Measurements from ENCODE around the gene LRRC47.
A peak's percentile ranks its signal among the peaks of the same experiment; 100 is the strongest.
"Not testable (repeated sequence)": the region's sequence is repeated elsewhere in the genome, so short reads cannot be mapped to it uniquely, and the experiment has no call there.

Gene LRRC47

GRCh38 chr1:3816331-3817137 lies 20.2 kb upstream of the LRRC47 start:
- no peak for DNase-seq (ENCODE audit: low spot score)

GRCh38 chr1:3814771-3815561 lies 18.7 kb upstream of the LRRC47 start:
- DNase-seq (ENCODE audit: low spot score), result no peak

- DNase-seq (ENCODE audit: low spot score), result no peak
Measured at GRCh38 chr1:3814065-3814464, 17.8 kb upstream of the LRRC47 start.

GRCh38 chr1:3811595-3811911 lies 15.3 kb upstream of the LRRC47 start:
- no peak for DNase-seq (ENCODE audit: low spot score)

DNA sequence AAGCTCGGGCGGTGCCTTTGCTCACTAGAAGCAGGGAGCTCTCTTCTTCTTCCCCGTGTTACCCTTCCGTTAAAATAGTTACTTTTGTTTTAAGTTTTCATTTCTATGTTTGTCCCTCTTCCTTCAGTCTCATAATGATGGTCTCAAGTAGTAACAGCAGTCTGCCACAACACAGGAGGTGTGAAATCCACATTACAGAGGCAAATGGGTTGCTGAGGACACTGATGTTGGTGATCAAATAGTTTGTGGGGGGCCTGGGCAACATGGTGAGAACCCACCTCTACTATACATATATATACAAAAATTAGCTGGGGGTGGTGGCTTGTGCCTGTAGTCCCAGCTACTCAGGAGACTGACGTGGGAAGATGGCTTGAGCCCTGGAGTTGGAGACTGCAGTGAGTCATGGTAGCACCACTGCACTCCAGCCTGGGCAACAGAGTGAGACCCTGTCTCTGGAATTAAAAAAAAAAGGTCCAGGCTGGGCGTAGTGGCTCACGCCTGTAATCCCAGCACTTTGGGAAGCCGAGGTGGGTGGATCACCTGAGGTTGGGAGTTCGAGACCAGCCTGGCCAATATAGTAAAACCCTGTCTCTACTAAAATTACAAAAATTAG lies 14.0 kb upstream of the LRRC47 start:
- not testable (repeated sequence) for DNase-seq (ENCODE audit: low spot score)

DNA sequence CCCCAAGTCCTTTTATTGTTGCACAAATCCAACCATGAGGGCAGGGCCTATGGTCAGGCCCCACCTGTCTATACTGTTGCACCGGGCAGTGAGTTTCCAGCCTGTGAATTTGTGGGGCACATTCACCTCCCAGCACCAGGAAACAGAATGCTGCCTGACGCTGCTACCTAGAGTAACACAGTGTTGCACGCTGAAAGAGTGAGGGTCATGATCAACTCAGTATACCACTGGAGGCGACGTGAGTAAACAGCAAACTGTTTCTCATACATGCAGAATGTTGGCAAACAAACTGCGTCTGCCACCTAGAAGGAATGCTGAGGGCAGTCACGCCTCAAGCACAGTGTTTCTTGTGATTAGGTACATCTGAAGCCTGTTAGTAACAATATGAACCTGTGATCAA lies 13.4 kb upstream of the LRRC47 start:
- no peak for DNase-seq (ENCODE audit: low spot score)

GRCh38 chr1:3807769-3808168 lies 11.5 kb upstream of the LRRC47 start:
- no peak for DNase-seq (ENCODE audit: low spot score)

DNA sequence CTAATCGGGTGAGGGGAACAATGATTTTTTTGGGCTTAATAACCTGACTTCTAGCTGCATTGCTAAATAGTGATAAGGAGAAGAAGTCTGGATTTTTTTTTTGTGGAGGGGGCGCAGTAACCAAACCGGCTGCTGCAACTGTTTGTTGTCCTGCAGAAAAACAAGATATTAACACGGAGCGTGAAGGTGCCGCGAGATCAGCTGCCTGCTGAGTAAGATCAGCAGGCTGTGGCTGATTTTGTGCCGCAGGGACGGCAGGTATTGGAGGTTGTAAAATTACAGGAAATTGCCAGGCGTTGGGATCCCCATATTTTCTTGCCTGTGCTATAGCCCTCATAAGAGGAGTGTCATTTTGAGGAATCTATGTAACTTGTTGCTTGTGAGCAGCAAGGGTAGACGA lies 8.7 kb upstream of the LRRC47 start:
- DNase-seq (ENCODE audit: low spot score), result no peak

GRCh38 chr1:3804627-3804944 lies 8.3 kb upstream of the LRRC47 start:
- not testable (repeated sequence) for DNase-seq (ENCODE audit: low spot score)

- DNase-seq (ENCODE audit: low spot score), result no peak
Measured at GRCh38 chr1:3803905-3804626, 7.8 kb upstream of the LRRC47 start.

DNA sequence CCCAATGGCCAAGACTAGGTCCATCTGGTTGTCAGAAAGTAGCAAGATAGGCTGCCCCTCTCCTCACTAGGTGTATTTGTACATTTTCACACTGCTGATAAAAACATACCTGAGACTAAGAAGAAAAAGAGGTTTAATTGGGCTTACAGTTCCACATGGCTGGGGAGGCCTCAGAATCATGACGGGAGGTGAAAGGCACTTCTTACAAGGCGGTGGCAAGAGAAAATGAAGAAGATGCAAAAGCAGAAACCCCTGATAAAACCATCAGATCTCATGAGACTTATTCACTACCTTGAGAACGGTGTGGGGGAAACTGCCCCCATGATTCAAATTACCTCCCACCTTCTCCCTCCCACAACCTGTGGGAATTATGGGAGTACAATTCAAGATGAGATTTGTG lies 4.5 kb upstream of the LRRC47 start:
- DNase-seq (ENCODE audit: low spot score), result not testable (repeated sequence)

GRCh38 chr1:3799976-3800685 lies 3.8 kb upstream of the LRRC47 start:
- DNase-seq (ENCODE audit: low spot score), result peak; percentile 31

- DNase-seq (ENCODE audit: low spot score), result no peak
Measured at GRCh38 chr1:3795453-3796214, 664 bp downstream of the LRRC47 start.

DNA sequence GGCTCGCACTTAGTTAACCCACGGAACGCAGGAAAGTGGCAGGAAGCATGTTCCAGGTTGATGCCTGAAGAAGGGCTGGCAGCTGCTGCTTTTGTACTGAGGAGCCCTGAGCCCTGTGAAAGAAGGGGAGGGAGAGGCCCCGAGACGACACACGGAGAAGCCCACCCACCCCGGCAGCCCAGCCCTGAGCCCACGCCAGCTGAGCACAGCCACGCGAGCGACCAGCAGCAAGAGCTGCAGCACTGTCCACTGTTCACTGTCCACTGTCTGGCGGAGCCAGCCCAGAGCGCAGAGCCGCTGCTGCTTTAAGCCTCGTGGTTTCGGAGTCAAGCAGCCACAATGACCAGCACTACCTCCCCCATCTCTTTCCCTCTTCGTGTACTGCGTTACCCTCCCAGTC lies 5.3 kb downstream of the LRRC47 start:
- DNase-seq (ENCODE audit: low spot score), result no peak

DNA sequence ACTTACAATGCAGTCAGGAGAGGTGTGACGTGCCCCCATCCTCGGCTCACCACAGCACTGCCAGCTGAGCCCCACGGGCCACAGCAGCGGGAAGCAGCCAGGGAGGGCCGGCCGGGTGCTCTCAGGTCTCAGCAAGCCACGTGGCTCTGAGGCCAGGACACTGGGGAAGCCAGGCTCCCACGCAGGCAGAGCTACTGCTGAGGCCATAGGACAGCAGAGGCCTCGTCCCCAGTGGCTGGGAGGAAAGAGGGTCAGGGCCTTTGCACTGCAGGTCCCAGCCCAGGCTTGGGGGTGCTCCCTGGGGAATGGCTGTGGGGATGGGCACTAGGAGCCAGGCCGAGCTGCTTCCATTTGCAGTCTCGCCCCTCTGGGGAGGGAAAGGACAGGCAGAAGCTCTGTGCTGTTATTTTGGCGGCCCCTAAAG lies 5.8 kb downstream of the LRRC47 start:
- DNase-seq (ENCODE audit: low spot score), result no peak

DNA sequence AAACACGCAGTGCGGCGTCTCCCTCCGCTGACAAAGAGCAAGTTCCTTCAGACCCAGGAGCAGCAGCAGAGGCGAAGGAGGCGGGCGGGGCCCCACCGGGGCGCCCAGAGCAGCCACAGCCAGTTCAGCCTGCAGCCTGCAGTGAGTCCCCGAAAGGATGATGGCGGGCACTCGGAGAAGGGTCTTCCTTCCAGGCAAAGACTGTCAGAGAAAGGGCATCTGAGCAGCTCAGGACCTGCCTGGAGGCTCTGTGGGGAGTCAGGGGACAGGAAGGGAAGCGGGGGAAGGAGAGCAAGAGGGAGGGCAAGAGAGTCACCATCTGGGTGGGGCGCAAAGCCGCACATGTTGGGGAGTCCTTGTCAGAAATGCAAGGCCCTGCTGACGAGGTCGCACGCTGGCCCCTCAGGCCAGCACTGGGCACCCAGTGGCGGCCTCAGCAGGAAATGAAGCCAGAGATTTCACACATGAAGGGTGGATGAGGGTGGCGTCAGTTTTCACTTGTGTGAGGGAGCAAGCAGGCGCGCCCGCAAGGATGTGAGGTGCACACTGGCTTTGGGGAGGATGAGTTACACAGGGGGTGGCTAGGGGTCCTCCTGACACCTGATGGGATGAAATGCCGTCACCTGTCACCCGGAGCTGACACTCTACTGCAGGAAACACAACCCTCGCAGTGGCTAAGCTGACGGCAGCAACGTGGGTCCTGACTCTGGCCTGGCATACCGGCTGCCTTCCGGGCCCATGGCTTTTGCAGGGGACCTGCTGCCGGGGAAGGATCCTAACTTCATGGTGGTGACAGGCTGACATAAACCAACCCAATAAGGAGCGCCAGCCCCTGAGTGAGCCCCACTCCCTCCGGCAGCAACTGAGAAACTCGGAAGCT lies 6.6 kb downstream of the LRRC47 start:
- DNase-seq (ENCODE audit: low spot score), result no peak

- DNase-seq (ENCODE audit: low spot score), result no peak
Measured at GRCh38 chr1:3788756-3789420, 7.4 kb downstream of the LRRC47 start.

GRCh38 chr1:3787745-3788605 lies 8.3 kb downstream of the LRRC47 start:
- DNase-seq (ENCODE audit: low spot score), result no peak

Data from SK-N-DZ (cell line).